ENCODE results near the gene SLC2A5. TPM values are rescaled to one million over a fixed set of nuclear protein-coding genes. Genes with fewer than 3 reads are reported as not detected.

SLC2A5 gene, protein sequence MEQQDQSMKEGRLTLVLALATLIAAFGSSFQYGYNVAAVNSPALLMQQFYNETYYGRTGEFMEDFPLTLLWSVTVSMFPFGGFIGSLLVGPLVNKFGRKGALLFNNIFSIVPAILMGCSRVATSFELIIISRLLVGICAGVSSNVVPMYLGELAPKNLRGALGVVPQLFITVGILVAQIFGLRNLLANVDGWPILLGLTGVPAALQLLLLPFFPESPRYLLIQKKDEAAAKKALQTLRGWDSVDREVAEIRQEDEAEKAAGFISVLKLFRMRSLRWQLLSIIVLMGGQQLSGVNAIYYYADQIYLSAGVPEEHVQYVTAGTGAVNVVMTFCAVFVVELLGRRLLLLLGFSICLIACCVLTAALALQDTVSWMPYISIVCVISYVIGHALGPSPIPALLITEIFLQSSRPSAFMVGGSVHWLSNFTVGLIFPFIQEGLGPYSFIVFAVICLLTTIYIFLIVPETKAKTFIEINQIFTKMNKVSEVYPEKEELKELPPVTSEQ
- not detected in 2 replicates for total RNA-seq
- long read RNA-seq = 0 reads

DNA sequence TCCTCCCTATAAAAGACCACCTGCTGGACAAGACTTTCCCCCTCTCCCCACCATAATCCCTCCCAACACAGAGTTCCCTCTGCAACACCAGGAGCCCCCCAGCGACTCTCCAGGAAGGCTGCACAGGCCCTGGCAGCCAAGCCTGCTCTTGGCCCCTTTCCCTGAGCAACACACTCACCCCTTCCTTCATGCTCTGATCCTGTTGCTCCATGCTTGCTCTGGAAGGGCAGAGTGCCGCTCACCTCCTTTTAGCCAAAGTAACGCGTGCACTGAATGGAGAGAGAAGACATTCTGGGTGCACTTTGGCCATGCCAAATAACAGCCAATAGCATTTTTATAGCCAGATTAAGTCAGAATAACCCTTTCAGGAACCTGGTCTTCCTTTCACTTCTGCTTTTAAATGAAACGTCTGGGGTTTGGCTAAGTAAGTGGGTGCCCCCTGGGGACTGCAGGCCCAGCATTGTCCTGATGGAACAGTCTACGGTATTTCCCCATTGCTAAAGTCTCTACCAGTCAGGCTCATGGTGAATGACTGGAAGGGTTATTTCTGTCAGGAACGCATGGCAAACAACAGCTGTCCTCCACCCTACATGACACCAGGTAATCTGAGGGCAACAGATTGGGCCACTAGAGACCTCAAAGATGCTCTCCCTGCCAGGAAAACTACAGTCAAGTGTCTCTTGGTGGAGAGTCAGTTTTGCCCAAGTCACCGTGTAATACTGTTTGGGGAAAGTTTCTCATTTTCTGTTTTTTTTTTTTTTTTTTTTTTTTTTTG is at the start of gene SLC2A5:
TSS of gene SLC2A5 (minus strand) at position 310 of the 775 bp plus-strand sequence. CDS start at position 211, 99 bp downstream.
- Mint-ChIP-seq H3K27ac (no peak within 1 kb of the TSS), H3K9me3 (ENCODE audit: low read depth) (no peaks in the 10 kb centered on the region), H3K27me3 (peaks cover 4% of the 10 kb centered on the region), H3K36me3 (ENCODE audit: insufficient read depth) (no peaks in the 10 kb centered on the region), H3K4me3 (ENCODE audit: low read depth) (no peak within 1 kb of the TSS), H3K4me1 (ENCODE audit: low read depth) (no peaks in the 10 kb centered on the region)
- DNase-seq (ENCODE audit: low spot score, unreplicated experiment) = no peak
- TF ChIP-seq, protein P1, sequence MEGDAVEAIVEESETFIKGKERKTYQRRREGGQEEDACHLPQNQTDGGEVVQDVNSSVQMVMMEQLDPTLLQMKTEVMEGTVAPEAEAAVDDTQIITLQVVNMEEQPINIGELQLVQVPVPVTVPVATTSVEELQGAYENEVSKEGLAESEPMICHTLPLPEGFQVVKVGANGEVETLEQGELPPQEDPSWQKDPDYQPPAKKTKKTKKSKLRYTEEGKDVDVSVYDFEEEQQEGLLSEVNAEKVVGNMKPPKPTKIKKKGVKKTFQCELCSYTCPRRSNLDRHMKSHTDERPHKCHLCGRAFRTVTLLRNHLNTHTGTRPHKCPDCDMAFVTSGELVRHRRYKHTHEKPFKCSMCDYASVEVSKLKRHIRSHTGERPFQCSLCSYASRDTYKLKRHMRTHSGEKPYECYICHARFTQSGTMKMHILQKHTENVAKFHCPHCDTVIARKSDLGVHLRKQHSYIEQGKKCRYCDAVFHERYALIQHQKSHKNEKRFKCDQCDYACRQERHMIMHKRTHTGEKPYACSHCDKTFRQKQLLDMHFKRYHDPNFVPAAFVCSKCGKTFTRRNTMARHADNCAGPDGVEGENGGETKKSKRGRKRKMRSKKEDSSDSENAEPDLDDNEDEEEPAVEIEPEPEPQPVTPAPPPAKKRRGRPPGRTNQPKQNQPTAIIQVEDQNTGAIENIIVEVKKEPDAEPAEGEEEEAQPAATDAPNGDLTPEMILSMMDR (IDR thresholded peaks at IDR 0.05; ENCODE audit: unreplicated experiment) = no peak

DNA sequence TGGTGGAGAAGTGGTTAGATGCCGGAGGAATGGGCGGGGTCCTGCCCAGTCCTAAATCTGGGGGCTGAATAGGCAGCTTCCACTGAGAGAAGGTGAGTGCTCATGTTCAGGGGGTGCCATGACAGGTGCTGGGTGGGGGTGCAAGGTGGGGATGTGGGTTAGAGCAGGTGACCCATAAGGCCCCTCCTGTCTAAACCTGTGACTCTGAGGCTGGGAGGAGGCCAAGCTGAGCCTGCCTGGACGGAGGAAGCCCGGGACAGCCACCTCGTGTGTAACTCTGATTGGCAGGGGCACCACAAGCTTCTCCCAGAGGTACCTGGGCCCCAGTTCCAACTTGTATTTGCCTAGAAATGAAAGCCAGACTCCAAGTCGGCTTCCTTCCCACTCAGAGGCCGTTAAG is 48.8 kb upstream of the SLC2A5 start:
- no peak for DNase-seq (ENCODE audit: low spot score, unreplicated experiment)
- no peaks in the 10 kb centered on the region for H3K9me3 Mint-ChIP-seq (ENCODE audit: low read depth)
- no peak overlapping the region for H3K4me3 Mint-ChIP-seq (ENCODE audit: low read depth)
- H3K27ac Mint-ChIP-seq = no peak overlapping the region
- H3K4me1 Mint-ChIP-seq (ENCODE audit: low read depth) = peaks cover under 1% of the 10 kb centered on the region
- TF ChIP-seq, protein P1 (IDR thresholded peaks at IDR 0.05; ENCODE audit: unreplicated experiment) = no peak
- H3K36me3 Mint-ChIP-seq (ENCODE audit: insufficient read depth) = no peaks in the 10 kb centered on the region
- H3K27me3 Mint-ChIP-seq = no peaks in the 10 kb centered on the region

DNA sequence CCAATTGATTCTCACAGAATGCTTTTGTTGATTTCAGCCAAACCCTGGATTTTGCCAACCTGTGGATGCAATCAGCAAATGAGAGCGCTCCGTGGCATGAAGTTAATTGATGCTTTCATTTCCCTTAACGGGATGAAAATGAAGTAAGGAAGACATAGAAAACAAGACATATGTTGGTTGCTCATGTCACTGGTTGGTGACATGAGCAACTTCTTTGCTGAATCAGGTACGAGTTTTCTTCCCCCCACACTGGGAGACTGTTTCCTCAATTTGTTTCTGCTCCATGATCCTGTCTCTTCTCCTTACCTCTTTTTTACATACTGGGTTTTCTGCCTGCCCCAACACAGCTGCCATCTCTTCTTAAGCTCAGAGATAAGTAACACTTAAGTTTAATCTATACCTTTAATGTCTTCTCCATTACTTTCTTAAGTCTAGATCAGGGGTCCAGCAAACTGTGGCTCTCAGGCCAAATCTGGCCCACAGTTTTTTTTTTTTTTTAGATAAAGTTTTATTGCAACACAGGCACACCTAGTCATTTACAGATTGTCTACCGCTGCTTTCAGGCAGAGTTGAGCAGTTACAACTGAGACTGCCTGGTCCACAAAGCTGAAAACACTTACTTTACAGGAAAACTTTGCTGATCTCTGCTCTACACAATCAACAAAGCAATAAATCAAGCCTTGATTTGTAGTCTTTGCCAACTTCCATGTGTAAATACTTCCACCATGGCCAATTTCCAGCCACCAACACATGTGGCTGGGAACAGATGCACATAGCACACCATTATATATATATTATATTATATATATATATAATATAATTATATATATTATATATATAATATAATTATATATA is 46.1 kb upstream of the SLC2A5 start:
- Mint-ChIP-seq H3K4me3 (ENCODE audit: low read depth) (no peak overlapping the region), H3K36me3 (ENCODE audit: insufficient read depth) (no peaks in the 10 kb centered on the region), H3K27ac (peak overlapping the region; percentile 25), H3K4me1 (ENCODE audit: low read depth) (peaks cover 5% of the 10 kb centered on the region), H3K27me3 (peaks cover 3% of the 10 kb centered on the region), H3K9me3 (ENCODE audit: low read depth) (no peaks in the 10 kb centered on the region)
- DNase-seq (ENCODE audit: low spot score, unreplicated experiment) = no peak
- TF ChIP-seq, protein P1 (IDR thresholded peaks at IDR 0.05; ENCODE audit: unreplicated experiment) = no peak

DNA sequence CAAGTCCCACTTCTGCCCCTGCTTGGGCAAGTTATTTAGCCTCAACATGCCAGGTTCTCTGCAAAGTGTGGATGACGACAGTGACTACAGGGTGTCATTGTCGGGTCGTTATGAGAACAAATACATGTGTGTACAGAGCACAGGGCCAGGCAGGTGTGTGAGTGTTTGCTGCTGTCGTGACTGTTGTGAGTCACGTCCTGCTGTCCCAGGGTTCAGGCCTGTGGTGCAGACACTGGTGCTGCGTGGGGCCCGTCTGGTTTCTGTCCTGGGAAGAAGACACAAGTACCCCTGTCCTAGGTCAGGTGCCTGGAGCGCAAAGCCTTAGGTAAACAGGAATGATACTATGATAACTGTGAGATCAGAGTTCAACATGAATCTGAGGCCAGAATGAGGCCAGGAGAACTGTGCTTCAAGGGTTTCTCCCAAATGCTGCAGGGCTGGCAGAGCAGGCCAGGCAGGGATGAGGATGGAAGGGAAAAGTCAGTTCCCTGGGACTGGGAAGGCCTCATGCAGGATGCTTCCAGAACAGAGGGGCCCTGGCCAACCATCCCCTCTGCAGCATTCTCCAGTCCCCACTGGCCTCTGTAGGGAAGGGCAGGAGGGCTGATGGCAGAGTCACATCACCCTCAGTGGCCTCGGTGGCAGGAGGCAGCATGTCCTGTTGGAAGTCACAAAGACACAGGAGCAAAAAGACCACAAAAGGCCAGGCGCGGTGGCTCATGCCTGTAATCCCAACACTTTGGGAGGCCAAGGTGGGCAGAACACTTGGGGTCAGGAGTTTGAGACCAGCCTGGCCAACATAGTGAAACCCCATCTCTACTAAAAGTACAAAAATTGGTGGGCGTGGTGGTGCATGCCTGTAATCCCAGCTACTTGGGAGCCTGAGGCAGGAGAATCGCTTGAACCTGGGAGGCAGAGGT is 43.8 kb upstream of the SLC2A5 start:
- Mint-ChIP-seq H3K36me3 (ENCODE audit: insufficient read depth) (no peaks in the 10 kb centered on the region), H3K27ac (no peak overlapping the region), H3K4me1 (ENCODE audit: low read depth) (peaks cover 5% of the 10 kb centered on the region), H3K27me3 (peaks cover 3% of the 10 kb centered on the region), H3K9me3 (ENCODE audit: low read depth) (no peaks in the 10 kb centered on the region), H3K4me3 (ENCODE audit: low read depth) (no peak overlapping the region)
- no peak for DNase-seq (ENCODE audit: low spot score, unreplicated experiment)
- TF ChIP-seq, protein P1 (IDR thresholded peaks at IDR 0.05; ENCODE audit: unreplicated experiment) = no peak

Data from progenitor cell of endocrine pancreas (in vitro differentiated cells).